HCT116 (cell line): ENCODE results near the gene LRBA.

Experiments used
- EGR1 ChIP-seq: IDR thresholded peaks from 2 replicates; pipeline ENCODE4 v1.6.1; 2012; ENCODE audit warnings: low read depth
- EZH2 ChIP-seq: fragments of 200-600 bp; sonication (generic); IDR thresholded peaks from 2 replicates; pipeline ENCODE4 v1.6.1; 2017; ENCODE audit warnings: antibody characterized with exemption, mixed run types
- FOSL1 ChIP-seq: IDR thresholded peaks from 2 replicates; pipeline ENCODE4 v1.6.1; 2012; ENCODE audit warnings: low read depth
- JUND ChIP-seq: IDR thresholded peaks from 2 replicates; pipeline ENCODE4 v1.6.1; 2012
- POLR2A ChIP-seq: IDR thresholded peaks from 2 replicates; pipeline ENCODE4 v1.7.0; 2011; ENCODE audit warnings: borderline replicate concordance; ENCODE audit not compliant: insufficient read depth, insufficient read length; ENCODE audit errors: extremely low read depth
- POLR2AphosphoS5 ChIP-seq: IDR thresholded peaks from 2 replicates; pipeline ENCODE4 v1.6.1; 2011; ENCODE audit warnings: mild to moderate bottlenecking, low read depth, low read length, moderate library complexity
- SIN3A ChIP-seq: IDR thresholded peaks from 2 replicates; pipeline ENCODE4 v1.6.1; 2012; ENCODE audit warnings: low read depth
- SP1 ChIP-seq: IDR thresholded peaks from 2 replicates; pipeline ENCODE4 v1.6.1; 2012; ENCODE audit warnings: low read depth
- SRF ChIP-seq: IDR thresholded peaks from 2 replicates; pipeline ENCODE4 v1.6.1; 2012; ENCODE audit warnings: low read depth
- TF ChIP-seq, protein P1 (sequence below), 3 experiments: fragments of 200-600 bp in 1 of 3; sonication (generic) in 1 of 3; IDR thresholded peaks in 2 of 3; conservative IDR thresholded peaks in 1 of 3; 2 replicates each; pipeline ENCODE4 v1.5.1; 2012 to 2017; ENCODE audit warnings: low read depth in 2 of 3, low read length in 2 of 3, antibody characterized with exemption in 1 of 3, borderline replicate concordance in 1 of 3, control low read depth in 1 of 3, mild to moderate bottlenecking in 1 of 3, mixed read lengths in 1 of 3, mixed run types in 1 of 3, moderate library complexity in 1 of 3; ENCODE audit not compliant: insufficient read depth in 1 of 3
- TF ChIP-seq, protein P2 (sequence below): IDR thresholded peaks from 2 replicates; pipeline ENCODE4 v1.6.1; 2012

DNA sequence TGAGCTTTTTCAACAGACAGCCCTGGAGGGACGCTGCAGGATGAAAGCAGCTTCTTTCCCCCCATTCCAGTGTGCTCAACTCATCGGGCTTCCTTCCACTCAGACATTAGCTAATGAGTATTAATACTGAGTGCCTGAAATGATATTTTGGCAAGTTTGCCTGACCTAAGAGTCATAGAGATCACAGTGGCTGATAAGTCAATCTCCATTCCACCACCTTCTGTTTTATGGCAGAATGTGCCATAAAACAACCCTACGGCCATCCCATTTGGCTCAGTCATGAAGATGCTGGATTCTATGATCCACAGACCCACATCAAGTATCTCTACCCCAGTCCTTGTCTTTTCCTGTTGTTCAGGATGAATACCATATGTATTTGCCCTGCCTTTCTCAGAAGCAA, 481.4 kb downstream of the LRBA start:
- TF ChIP-seq, protein P1, sequence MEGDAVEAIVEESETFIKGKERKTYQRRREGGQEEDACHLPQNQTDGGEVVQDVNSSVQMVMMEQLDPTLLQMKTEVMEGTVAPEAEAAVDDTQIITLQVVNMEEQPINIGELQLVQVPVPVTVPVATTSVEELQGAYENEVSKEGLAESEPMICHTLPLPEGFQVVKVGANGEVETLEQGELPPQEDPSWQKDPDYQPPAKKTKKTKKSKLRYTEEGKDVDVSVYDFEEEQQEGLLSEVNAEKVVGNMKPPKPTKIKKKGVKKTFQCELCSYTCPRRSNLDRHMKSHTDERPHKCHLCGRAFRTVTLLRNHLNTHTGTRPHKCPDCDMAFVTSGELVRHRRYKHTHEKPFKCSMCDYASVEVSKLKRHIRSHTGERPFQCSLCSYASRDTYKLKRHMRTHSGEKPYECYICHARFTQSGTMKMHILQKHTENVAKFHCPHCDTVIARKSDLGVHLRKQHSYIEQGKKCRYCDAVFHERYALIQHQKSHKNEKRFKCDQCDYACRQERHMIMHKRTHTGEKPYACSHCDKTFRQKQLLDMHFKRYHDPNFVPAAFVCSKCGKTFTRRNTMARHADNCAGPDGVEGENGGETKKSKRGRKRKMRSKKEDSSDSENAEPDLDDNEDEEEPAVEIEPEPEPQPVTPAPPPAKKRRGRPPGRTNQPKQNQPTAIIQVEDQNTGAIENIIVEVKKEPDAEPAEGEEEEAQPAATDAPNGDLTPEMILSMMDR (IDR thresholded peaks at IDR 0.05 in 2 of 3, conservative IDR thresholded peaks at IDR 0.05 in 1 of 3; ENCODE audit: borderline replicate concordance in 1 of 3, insufficient read depth in 1 of 3, low read depth in 2 of 3, low read length in 2 of 3), result no peak
- no peak for TF ChIP-seq SIN3A
- no peak for TF ChIP-seq POLR2A
- TF ChIP-seq EZH2, result no peak
- no peak for TF ChIP-seq SP1
- TF ChIP-seq POLR2AphosphoS5, result no peak
- no peak for TF ChIP-seq SRF
- no peak for TF ChIP-seq JUND
- no peak for TF ChIP-seq FOSL1
- TF ChIP-seq, protein P2, sequence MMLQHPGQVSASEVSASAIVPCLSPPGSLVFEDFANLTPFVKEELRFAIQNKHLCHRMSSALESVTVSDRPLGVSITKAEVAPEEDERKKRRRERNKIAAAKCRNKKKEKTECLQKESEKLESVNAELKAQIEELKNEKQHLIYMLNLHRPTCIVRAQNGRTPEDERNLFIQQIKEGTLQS, result no peak
- no peak for TF ChIP-seq EGR1
